ENCODE results near the gene MAFB.

DNA sequence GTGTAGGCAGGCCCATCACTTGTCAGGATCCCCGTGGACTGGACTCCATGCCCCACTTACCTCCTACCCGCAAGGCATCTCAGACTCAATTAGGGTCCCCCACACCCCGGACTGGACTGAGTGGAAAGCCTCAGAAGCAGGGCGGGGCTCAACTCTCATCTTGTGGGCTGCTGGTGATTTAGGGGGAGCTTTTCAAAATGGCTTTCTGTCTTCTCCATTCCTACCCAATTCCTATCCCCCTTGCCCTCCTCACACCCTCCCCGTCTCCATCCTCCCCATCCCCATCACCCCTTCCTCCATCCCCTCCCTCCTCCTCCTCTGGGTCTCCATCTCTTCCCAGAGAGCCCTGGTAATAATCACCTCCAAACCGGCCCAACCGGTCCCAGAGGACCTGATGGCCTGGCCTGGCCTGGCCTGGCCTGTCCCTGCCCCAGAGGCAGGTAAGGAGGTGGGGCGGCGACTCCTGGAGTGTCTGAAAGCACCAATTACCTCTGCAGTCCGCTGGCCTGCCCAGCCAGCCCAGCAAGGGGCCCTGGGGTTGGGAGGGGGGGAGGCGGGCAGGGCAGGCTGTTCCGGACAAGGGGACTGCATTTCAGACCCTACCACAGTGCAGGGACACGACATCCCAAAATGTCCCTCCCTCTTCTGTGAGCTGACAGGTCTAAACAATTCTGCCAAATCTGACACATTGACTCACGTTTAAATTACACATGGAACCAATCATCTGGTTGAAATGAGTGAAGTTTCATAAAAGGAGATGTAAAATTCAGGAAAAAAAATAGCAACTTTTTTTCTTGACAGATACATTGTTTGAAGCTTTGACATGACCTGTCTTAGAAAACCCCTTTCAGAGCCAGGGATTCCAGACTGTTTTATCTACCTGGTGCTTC is 24.8 kb downstream of the MAFB start:
- TF ChIP-seq, protein P1, sequence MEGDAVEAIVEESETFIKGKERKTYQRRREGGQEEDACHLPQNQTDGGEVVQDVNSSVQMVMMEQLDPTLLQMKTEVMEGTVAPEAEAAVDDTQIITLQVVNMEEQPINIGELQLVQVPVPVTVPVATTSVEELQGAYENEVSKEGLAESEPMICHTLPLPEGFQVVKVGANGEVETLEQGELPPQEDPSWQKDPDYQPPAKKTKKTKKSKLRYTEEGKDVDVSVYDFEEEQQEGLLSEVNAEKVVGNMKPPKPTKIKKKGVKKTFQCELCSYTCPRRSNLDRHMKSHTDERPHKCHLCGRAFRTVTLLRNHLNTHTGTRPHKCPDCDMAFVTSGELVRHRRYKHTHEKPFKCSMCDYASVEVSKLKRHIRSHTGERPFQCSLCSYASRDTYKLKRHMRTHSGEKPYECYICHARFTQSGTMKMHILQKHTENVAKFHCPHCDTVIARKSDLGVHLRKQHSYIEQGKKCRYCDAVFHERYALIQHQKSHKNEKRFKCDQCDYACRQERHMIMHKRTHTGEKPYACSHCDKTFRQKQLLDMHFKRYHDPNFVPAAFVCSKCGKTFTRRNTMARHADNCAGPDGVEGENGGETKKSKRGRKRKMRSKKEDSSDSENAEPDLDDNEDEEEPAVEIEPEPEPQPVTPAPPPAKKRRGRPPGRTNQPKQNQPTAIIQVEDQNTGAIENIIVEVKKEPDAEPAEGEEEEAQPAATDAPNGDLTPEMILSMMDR (conservative IDR thresholded peaks at IDR 0.05 in 1 of 2, IDR thresholded peaks at IDR 0.05 in 1 of 2; ENCODE audit: extremely low read depth in 1 of 2, insufficient read depth in 1 of 2, low read depth in 1 of 2, low read length in 2 of 2), result no peak
- no peak for TF ChIP-seq EZH2 (IDR thresholded peaks at IDR 0.05; ENCODE audit: borderline replicate concordance, low read length)
